Endodermal cell (in vitro differentiated cells): ENCODE measurements around the gene UGT3A1. TPM values are rescaled to one million over a fixed set of nuclear protein-coding genes. Genes with fewer than 3 reads are reported as not detected.

Experiments
- DNase-seq: peaks from one replicate; pipeline ENCODE4 v3.0.0-alpha.2; 2017
- H3K27ac ChIP-seq: 2 replicates; pipeline ENCODE4 v1.5.1; 2013; ENCODE audit warnings: mild to moderate bottlenecking, low read depth, low read length, moderate library complexity
- H3K27me3 ChIP-seq: 2 replicates; pipeline ENCODE4 v1.6.1; 2013; ENCODE audit warnings: mild to moderate bottlenecking, low read length, moderate library complexity; ENCODE audit not compliant: insufficient read depth, control insufficient read depth, poor library complexity, severe bottlenecking
- H3K36me3 ChIP-seq: 2 replicates; pipeline ENCODE4 v1.7.0; 2013; ENCODE audit warnings: mild to moderate bottlenecking, low read length, moderate library complexity; ENCODE audit not compliant: control insufficient read depth, insufficient read depth
- H3K4me1 ChIP-seq: one replicate; pipeline ENCODE4 v1.7.0; 2013; ENCODE audit warnings: low read length; ENCODE audit not compliant: control insufficient read depth, insufficient read depth
- H3K4me3 ChIP-seq: 2 replicates; pipeline ENCODE4 v1.5.1; 2013; ENCODE audit warnings: mild to moderate bottlenecking, low read length, moderate library complexity
- H3K9ac ChIP-seq: 2 replicates; pipeline ENCODE4 v1.6.1; 2013; ENCODE audit warnings: mild to moderate bottlenecking, low read length, moderate library complexity; ENCODE audit not compliant: poor library complexity, severe bottlenecking; ENCODE audit errors: extremely low read depth
- H3K9me3 ChIP-seq: 2 replicates; pipeline ENCODE4 v1.6.1; 2013; ENCODE audit warnings: mild to moderate bottlenecking, low read length, moderate library complexity; ENCODE audit not compliant: control insufficient read depth
- H3K27ac Mint-ChIP-seq: 2 replicates; pipeline ENCODE4 v1.8.0; 2020; ENCODE audit warnings: mixed read lengths
- H3K27me3 Mint-ChIP-seq: 2 replicates; pipeline ENCODE4 v1.8.0; 2021; ENCODE audit warnings: mild to moderate bottlenecking, mixed read lengths; ENCODE audit not compliant: insufficient read depth
- H3K36me3 Mint-ChIP-seq: 2 replicates; pipeline ENCODE4 v1.8.0; 2020; ENCODE audit warnings: low read depth, mixed read lengths
- H3K4me1 Mint-ChIP-seq: 2 replicates; pipeline ENCODE4 v1.8.0; 2020; ENCODE audit warnings: mixed read lengths
- H3K4me3 Mint-ChIP-seq: 2 replicates; pipeline ENCODE4 v1.8.0; 2020; ENCODE audit warnings: mild to moderate bottlenecking, moderate library complexity, mixed read lengths
- H3K9me3 Mint-ChIP-seq: 2 replicates; pipeline ENCODE4 v1.8.0; 2020; ENCODE audit warnings: mild to moderate bottlenecking, mixed read lengths
- WGBS, 2 experiments: methylation state at CpG; one replicate each; pipeline versions ENCODE4 v1.1.5 to v1.1.7; 2013; ENCODE audit warnings: missing lambda C conversion rate in 2 of 2, mixed read lengths in 1 of 2; ENCODE audit not compliant: insufficient coverage in 1 of 2, insufficient read length in 1 of 2; 5-methylcytosine and 5-hydroxymethylcytosine counted together
- total RNA-seq, 2 donors: library from RNA; stranded (reverse); fragmentation: NEBNext Ultra II Directional in 1 of 2; extraction: Animal tissue kit (Norgen Biotek cat#: 25700) in 1 of 2; gene quantifications; 2 replicates in 1 of 2; 3 replicates in 1 of 2; pipeline ENCODE4 v1.2.1, GENCODE V29; 2021
- TF ChIP-seq, protein P1 (sequence below): fragments of 200-600 bp; sonication (generic); conservative IDR thresholded peaks from 2 replicates; pipeline ENCODE4 v1.5.0; 2021; ENCODE audit warnings: antibody characterized with exemption, mild to moderate bottlenecking

UGT3A1 gene
- total RNA-seq, 2 donors from 2014 or later: 4.7 to 10.6 TPM

DNA sequence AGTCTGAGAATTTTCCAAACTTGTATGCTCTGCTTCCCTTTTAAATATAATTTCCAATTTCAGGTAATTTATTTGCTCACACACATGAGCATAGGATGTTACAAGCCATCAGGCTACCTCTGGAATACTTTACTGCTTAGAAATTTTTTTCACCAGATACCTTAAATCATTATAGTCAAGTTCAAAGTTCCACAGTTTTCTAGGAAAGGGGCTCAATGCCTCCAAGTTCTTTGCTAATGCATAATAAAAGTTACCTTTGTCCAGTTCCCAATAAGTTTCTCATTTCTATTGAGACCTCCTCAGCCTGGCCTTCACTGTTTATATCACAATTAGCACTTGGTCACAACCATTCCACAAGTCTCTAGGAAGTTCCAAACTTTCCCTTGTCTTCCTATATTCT is 16.2 kb upstream of the UGT3A1 start:
- H3K27ac ChIP-seq: no peak overlapping the region
- Mint-ChIP-seq H3K36me3 (no peaks in the 10 kb centered on the region), H3K9me3 (peaks cover 41% of the 10 kb centered on the region), H3K27me3 (no peaks in the 10 kb centered on the region), H3K4me1 (no peaks in the 10 kb centered on the region), H3K4me3 (no peak overlapping the region), H3K27ac (no peak overlapping the region)
- H3K36me3 ChIP-seq: no peaks in the 10 kb centered on the region
- H3K9me3 ChIP-seq: peaks cover 31% of the 10 kb centered on the region
- no peak overlapping the region for H3K9ac ChIP-seq
- no peak for DNase-seq
- H3K4me3 ChIP-seq: no peak overlapping the region
- no peaks in the 10 kb centered on the region for H3K4me1 ChIP-seq
- TF ChIP-seq, protein P1, sequence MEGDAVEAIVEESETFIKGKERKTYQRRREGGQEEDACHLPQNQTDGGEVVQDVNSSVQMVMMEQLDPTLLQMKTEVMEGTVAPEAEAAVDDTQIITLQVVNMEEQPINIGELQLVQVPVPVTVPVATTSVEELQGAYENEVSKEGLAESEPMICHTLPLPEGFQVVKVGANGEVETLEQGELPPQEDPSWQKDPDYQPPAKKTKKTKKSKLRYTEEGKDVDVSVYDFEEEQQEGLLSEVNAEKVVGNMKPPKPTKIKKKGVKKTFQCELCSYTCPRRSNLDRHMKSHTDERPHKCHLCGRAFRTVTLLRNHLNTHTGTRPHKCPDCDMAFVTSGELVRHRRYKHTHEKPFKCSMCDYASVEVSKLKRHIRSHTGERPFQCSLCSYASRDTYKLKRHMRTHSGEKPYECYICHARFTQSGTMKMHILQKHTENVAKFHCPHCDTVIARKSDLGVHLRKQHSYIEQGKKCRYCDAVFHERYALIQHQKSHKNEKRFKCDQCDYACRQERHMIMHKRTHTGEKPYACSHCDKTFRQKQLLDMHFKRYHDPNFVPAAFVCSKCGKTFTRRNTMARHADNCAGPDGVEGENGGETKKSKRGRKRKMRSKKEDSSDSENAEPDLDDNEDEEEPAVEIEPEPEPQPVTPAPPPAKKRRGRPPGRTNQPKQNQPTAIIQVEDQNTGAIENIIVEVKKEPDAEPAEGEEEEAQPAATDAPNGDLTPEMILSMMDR: no peak
- no peaks in the 10 kb centered on the region for H3K27me3 ChIP-seq

DNA sequence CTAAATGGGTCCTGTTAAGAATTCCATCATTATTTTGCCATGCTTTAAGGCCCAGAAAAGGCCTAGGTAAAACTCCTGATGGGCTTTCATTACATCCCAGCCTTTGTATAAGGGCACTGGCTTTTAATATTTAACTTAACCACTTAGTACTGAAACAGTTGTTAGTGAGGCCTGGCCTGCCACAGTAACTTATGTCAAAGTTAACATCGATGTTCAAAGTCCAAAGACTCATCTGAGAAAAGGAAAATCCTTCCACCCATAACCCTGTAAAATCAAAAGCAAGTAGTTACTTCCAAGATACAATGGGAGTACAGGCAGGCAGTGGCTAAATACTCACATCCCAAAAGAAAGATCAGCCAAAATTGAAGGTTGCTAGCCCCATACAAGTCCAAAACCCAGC is 15.0 kb upstream of the UGT3A1 start:
- Histone ChIP-seq H3K36me3 (no peaks in the 10 kb centered on the region), H3K4me1 (no peaks in the 10 kb centered on the region), H3K27me3 (no peaks in the 10 kb centered on the region), H3K4me3 (no peak overlapping the region), H3K9me3 (peaks cover 28% of the 10 kb centered on the region), H3K27ac (no peak overlapping the region), H3K9ac (no peak overlapping the region)
- Mint-ChIP-seq H3K36me3 (no peaks in the 10 kb centered on the region), H3K27ac (no peak overlapping the region), H3K4me3 (no peak overlapping the region), H3K9me3 (peaks cover 29% of the 10 kb centered on the region), H3K27me3 (no peaks in the 10 kb centered on the region), H3K4me1 (no peaks in the 10 kb centered on the region)
- TF ChIP-seq, protein P1: no peak
- 71 to 100% methylated on average over 1 of the region's 1 CpG for WGBS, 2 experiments
- DNase-seq: no peak

- Histone ChIP-seq H3K27ac (no peak overlapping the region), H3K36me3 (no peaks in the 10 kb centered on the region), H3K27me3 (no peaks in the 10 kb centered on the region), H3K9me3 (peaks cover 7% of the 10 kb centered on the region), H3K4me3 (no peak overlapping the region), H3K9ac (no peak overlapping the region), H3K4me1 (no peaks in the 10 kb centered on the region)
- no peaks in the 10 kb centered on the region for H3K27me3 Mint-ChIP-seq
- DNase-seq: no peak
- H3K4me1 Mint-ChIP-seq: no peaks in the 10 kb centered on the region
- WGBS, 2 experiments: 50 to 83% methylated on average over 1 to 3 of the region's 3 CpGs
- H3K4me3 Mint-ChIP-seq: no peak overlapping the region
- no peak overlapping the region for H3K27ac Mint-ChIP-seq
- TF ChIP-seq, protein P1: no peak
- no peaks in the 10 kb centered on the region for H3K36me3 Mint-ChIP-seq
- peaks cover 2% of the 10 kb centered on the region for H3K9me3 Mint-ChIP-seq
Measured at GRCh38 chr5:36001032-36001431, 9.8 kb upstream of the UGT3A1 start.
